OCI-LY7 (cell line): ENCODE measurements around the gene COQ10A.

Source experiments
- CTCF ChIP-seq: fragments of 200-600 bp; sonication (generic); conservative IDR thresholded peaks from 2 replicates; pipeline ENCODE4 v1.5.1; 2014; ENCODE audit warnings: mild to moderate bottlenecking, antibody characterized with exemption, low read length, moderate library complexity, mixed read lengths
- EZH2phosphoT487 ChIP-seq: fragments of 200-600 bp; sonication (generic); IDR thresholded peaks from 2 replicates; pipeline ENCODE4 v1.6.1; 2018; ENCODE audit warnings: low read depth, borderline replicate concordance, mild to moderate bottlenecking, mixed run types, antibody characterized with exemption, low read length, moderate library complexity, mixed read lengths

- TF ChIP-seq CTCF = no peak
- TF ChIP-seq EZH2phosphoT487 = no peak
These were observed 36.8 kb upstream of the COQ10A start, which contains the start of gene SLC39A5 for GRCh38 chr12:56229916-56230431.
